ENCODE data around the gene SPATS2.
"Not testable (repeated sequence)": the region's sequence is repeated elsewhere in the genome, so short reads cannot be mapped to it uniquely, and the experiment has no call there.

SPATS2 gene

DNA sequence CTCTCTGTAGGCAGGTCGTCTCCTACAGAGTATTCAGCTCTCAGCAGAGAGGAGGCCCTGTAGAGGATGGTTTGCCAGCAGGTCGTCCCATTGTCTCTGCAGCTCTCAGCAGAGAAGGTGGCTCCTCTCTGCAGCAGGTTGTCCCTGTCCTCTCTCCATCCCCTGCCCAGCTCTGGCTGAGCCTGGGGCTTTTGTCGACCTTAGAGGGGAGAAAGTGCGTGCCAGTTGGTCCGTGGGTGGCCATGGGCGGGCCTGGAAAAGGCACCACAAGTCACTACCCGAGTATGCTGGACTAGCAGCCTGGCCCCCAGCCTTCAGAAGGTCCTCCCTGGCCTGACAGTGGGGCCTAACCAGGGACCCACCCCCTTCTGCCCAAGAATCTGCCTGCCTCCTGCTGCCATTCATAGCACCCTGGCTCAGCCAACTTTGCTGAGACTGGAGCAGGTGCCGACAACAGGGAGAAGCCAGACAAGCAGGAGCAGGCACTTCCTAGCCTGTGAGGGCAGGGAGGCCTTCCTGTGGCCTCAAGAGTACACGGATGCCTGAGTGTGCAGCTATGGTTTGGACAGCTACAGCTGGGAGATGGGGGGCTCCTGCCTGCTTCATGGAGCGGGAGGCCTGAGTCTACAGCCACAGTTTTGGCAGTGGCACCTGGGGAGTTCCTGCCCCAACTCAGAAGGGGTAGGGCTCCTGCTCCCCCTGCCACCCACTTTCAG is 111.8 kb downstream of the SPATS2 start:
- no peak for DNase-seq

DNA sequence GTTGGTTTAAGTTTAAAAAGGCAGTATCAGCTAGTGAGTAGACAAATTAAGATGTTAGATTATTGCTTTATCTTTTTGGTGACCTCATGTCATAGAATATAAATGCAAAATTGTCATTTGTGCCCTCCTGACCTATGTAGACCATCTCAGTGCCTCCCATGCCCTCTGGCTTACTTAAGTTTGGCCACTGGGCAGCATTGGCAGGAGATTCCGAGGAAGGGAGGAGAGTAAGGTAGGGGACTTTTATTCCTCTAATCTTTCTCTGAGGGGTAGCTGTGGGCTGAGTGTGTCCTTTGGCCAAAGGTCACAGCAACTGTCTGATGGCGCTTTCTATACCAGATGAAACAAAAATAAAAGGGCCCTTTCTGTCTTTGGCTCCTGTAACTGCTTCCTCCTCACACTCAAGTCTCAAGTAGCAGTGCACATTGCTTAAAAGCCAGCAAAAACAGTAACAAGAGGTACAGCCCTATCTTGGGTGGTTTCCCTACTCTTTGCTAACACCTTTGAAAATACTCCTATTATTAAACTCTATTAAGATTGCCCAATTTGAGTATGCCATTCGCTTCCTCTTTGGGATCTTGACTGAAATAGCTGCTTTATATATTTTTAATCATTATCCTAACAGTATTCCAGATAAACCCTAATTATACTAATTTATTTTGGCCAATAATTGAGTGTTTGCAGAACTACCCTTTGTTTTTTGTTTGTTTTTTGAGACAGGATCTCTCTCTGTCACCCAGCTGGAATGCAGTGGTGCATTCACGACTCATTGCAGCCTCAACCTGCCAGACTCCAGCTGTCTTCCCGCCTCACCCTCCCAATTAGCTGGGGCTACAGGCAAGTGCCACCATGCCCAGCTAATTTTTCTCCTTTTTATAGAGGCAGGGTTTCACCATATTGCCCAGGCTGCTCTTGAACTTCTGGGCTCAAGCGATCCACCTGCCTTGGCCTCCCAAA is 115.1 kb downstream of the SPATS2 start:
- DNase-seq: no peak

DNA sequence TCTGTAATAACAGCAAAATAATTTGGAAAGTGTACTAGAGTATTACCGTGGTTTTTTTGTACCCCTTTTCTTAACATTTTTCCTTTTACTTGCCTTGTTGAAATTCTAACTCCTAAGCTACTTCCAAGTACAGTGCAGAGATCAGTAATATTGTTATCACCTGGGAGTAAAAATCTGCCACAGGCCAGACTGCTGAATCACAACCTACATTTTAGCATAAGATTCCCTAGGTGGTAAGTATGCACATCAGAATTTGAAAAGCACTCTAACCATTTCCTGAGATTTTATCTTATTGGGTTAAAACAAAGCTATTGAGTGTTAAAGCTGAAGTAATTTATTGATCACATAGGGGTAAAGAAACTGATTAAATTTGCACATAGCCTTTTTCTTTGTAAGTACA is 116.4 kb downstream of the SPATS2 start:
- DNase-seq: no peak

DNA sequence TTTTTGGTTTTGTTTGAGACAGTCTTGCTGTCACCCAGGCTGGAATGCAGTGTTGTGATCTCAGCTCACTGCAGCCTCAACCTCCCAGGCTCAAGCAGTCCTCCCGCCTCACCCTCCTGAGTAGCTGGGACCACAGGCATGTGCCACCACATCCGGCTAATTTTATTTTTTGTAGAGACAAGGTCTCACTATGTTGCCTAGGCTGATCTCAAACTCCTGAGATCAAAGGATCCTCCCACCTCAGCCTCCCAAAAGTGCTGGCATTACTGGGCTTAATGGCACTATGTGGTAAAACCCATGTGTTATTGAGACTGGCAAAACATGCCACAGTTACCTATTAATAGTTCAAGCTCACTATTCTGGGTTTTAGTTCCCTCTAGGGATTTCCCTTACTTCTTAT is 120.3 kb downstream of the SPATS2 start:
- DNase-seq: no peak

DNA sequence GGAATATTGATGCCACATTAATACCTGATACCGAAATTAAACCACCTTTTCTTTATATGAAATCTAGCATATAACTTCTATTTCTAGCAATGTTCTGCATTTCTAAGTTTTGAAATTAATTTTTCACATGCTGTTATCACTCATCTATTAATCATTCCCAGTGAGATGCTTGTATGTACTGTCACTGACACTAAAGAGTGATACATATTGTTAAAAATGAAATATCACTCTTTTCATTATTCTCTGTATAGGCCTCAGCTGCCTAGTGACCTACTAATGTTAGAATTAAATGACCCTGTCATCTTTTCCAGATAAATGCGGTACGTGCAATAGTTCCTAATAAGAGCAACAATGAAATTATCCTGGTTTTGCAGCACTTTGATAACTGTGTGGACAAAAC is 121.9 kb downstream of the SPATS2 start:
- DNase-seq: no peak

DNA sequence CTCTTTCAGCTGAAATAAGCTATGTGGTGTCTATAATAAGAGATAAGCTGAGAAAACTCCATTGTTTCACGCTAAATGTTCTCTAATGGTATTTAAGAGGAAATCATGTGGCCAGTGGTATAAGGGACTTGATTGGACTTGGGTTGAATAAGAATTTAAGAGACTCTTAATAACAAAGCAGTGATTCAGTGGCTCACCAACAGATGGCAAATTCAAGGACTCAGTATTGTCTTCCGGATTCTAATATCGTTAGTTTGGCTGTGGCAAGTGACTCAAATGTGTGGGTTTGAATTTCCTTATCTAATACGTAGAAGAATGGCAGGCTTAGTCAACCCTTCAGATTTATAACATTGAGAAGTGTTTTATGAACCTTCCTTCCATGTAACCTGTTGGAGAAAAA is 122.5 kb downstream of the SPATS2 start:
- no peak for DNase-seq

DNA sequence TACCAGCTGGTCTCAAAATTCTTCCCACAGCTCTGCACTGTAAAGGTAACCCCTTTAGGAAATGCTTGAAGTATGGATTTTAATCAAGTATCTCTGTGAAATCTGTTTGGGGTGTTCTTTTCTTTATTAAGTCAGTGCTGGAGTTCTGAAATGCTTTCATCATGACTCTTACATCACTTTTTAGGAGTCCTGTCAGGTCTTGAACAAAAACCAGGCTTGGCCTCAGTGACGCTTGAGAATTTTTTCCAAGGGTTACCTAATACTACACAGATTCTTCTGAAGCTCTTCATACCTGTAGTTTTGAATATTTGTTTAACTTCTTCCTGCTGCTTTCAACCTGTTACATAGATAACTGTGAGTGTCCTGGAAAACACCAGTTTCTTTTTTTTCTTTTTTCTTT is 124.6 kb downstream of the SPATS2 start:
- DNase-seq: no peak

DNA sequence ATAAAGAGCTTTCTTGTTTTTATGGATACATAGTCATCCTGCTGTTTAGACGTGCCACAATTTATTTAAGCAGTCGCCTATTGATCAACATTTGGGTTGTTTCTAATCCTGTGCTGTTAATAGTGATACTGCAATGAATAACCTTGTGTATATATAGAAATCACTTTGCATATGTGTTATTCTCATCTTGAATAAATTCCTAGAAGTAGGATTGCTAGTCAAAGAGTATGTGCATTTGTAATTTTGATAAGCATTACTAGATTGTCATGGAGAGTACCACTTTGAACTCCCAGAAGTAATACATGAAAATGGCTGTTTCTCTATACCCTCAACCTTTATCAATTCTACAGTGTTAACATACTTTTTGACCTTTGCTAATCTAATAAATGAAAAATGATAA is 126.6 kb downstream of the SPATS2 start:
- DNase-seq: no peak

DNA sequence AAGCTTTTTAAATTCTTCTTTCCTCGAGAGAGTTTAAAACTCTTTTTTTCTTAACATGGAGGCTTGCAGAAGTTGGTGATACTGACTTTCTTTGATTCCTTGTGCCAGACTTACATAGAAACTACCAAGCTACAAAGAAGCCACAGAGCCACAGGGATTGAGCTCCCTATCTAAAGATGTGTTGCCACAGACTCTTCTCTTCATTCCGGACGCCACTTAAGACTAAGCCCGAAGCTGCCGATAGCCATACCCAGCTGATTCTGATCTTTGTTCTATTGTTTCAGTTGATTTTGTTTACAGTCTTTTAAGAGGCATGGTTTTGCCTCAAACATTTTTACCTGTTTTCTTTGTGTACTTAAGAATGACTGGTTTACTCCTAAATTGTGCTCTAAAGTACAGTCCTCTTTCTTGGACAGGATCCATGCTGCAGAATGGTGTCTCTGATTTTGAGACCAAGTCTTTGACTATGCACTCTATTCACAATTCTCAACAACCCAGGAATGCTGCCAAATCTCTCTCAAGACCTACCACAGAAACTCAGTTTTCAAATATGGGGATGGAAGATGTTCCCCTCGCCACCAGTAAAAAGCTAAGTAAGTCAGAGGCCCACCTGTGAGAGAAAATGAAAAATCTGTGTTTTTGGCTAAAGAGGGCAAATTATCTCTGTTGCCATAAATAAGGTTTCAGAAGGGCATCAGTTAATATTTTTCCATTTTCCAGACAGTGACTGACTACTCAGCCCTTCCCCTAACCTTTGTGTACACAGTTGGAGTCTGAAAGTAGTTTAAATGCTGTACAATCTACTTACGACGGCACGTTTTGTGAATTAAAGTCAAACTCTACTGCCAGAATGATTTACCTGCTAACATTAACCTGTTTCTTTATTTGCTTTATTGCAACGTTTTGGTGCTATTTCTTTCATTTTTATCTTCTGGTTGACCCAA is 129.4 kb downstream of the SPATS2 start:
- no peak for DNase-seq

DNA sequence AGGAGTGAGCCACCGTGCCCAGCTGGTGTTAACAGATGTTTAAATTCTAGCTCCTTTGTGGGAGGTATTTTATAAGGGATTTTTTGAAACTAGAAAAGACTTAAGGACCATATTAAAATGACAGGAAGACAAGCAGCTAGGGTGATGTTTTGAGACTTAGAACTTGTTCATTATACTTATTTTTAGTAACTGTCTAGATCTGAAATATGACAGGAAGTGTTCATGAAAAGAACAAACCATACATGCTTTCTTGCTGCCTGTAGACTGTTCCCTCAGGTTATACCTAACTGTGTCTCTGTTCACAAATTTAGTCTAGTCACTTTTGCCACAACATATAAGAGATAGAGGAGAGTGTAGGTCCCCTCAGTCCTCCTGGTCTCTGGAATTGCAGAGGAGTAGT is 134.6 kb downstream of the SPATS2 start:
- DNase-seq: no peak

DNA sequence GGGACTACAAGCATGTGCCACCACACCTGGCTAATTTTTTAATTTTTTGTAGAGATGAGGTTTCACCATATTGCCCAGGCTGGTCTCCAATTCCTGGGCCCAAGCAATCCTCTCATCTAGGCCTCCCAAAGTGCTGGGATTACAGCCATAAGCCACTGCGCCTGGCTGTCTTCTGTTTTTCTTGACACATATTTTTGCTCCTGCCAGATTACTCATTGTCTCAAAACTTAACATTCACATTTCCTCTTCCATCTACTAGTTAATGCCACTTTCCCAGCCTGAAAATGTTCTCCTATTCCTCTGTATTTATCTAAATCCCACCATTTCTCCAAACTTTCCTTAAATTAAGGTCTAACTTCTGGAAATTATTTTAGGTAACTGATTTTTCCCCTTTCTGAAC is 135.3 kb downstream of the SPATS2 start:
- no peak for DNase-seq

DNA sequence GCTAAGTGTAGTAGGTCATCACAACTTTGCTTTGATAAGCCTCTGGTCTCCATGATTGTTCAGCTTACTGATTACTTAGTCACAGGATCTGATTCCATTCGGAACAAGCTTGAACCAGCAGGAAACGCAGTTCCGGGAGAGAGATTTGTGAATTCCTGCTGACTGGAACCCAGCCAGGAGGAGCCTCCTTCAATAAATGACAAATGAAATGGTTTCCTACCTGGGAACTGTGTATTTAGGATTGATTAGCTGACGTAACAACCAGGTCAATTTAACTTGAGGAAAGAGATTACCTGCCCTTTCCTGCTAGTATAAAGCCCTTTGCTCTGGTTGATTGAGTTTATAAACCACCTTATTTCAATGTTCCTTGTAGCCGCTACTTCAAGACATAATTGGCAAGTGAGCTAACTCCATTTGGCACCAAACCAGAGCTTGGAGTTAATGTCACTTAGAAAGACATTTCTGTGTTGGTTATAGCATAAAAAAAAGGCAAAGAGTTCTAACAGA is 136.5 kb downstream of the SPATS2 start:
- DNase-seq: no peak

DNA sequence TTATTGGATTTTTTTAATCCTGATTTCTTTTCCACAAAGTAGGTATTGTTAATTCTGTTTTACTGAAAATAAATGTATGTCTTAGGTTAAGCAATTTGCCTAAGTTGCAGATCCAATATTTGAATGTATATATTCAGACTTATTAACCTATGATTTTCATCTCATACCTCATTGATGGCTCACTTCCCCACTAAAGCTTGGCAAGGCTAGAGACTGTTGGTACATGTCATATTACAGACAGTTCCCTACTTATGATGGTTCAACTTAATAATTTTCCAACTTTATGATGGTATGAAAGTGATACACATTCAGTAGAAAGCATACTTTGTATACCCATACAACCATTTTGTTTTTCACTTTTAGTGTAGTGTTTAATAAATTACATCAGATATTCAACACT is 138.4 kb downstream of the SPATS2 start:
- DNase-seq: no peak

DNA sequence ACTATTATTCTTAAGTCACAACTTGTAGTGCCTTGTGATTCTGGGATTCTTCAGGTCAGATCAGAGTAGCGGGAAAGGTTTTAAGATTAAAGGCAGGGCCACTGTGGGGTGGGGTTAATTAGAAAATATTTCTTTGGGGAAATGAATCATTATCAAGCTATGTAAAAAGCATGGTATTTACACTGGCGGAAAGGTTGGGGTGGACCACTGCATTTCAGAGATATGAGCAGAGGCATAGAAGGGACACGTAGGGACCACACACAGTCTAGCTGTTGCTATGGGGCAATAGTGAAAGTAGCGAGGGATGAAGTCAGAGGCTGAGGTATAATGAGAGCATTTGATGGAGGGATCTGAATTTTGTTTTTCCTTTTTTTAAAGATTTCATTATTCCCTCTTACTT is 139.9 kb downstream of the SPATS2 start:
- DNase-seq: no peak

DNA sequence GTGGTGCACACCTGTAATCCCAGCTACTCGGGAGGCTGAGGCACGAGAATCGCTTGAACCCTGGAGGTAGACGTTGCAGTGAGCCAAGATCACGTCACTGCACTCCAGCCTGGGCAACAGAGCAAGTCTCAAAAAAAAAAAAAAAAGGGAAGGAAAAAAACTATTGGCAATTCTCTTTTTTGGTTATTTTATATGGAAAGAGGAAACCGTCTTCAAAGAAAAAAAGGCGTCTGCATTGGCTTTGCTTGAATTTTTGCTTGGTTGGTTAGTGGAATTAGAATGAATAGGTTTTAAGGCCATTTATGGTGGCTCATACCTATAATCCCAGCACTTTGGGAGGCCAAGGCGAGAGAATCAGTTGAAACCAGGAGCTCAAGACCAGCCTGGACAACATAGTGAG is 142.4 kb downstream of the SPATS2 start:
- DNase-seq: not testable (repeated sequence)

DNA sequence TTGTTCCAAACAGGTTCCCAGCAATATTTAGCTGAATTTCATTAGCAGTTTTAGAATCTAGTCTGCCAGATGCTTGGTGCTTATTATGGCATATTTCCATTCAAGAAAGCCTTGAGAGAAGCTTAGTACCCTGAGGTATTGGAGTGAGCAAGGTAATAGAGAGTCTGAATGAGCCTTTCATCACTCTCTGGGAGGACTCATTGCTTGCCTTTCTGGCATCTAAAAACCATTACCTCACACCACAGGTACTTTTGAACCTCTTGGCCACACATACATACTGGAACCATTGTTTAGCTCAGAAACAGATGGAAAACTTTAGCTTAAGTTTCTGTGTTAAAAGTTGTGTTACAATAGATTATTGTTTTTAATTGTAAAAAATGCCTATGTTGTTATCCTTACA is 144.1 kb downstream of the SPATS2 start:
- DNase-seq: no peak

DNA sequence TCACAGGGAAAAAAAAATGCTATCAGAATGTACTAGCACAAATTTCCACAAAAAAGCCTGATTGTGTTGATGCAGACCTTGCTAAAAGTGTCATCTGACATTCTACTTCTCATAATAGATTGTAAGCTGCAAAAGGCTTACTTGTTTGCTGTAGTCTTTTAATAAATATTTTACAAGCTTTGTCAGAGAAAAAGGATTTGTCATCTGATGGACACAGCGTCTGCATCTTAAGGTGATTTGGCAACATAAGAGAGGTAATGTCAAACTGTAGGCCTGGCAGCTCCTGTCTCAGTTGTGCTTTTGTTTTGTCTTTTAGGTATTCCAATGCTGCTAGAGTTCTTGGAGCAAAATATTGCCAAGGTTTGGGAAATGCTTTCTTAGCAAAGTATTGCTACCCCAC is 145.3 kb downstream of the SPATS2 start:
- DNase-seq: no peak

DNA sequence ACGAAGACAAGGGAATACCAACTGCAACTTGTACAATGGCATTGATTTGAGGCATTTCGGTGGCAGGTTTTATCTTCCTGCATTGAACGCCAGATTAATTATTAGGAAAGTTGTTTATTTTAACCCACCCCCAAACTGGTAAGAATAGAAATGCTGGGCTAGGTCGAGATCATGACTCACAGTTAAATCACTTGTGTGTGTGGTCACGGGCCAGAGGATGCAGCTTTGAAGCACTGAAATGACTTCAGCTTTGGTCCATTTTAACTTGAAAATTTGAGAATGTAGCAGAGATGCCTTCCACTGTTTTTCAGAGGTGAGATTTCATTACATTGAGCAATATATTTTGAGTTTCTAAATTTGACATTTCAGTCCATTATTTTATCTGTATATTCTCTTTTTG is 148.0 kb downstream of the SPATS2 start:
- no peak for DNase-seq

DNA sequence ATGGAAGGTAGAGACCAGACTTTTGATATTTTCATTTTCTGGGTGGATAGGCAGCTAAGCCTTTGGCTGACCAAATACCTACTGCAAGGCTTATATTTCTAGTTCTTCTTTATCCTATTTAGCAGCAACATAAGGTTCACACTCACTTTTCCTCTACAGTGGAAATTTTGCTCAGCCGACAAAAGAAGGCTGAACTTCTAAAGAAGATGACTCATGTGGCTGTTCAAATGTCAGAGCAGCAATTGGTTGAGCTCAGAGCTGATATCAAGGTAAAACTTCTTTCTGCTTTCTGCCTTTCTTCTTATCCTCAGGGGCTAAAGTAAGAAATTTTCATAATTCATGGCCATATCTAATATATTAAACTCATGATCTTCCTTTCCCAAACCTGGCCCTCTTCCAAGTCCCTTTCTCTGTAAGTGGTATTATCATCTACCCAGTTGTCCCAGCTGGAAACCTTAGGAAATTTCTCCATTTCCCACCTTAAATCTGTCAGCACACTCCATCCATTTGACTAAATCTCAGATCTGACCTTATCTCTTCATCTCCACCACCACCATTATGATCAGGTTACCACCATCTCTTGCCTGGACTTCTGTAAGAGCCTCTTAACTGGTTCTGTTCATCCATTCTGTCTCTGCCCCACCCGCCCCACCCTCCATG is 151.8 kb downstream of the SPATS2 start:
- no peak for DNase-seq

DNA sequence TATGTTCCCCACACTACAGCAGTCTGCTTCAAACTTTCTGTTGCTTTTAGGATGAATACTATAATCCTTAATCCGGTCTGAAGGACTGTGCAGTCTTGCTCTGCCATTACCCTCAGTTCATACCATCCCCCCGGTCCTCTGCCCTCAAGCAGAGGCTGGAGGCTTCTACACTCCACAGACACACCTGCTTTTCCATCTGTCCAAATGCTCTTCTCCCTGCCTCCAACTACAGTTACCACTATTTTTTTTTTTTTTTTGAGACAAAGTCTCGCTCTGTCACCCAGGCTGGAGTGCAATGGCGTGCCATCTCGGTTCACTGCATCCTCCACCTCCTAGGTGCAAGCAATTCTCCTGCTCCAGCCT is 152.3 kb downstream of the SPATS2 start:
- DNase-seq: no peak

DNA sequence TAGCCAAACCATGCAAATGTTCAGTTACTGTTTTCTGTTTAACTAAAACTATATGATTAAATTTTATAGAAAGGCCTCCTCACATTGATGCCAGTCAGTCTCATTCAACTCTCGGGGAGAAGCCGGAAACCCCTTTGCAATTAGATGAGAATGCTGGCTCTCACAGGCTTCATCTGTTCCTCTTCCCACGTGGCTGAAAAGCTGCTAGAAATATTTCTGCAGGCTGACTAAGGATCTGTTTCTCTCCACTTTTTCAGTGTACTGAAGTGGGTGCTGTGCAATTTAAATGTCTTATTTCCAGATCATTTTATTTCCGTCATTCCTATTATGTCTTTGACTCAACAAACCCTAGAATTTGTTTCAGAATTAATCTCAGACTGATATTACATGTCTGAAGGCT is 154.1 kb downstream of the SPATS2 start:
- no peak for DNase-seq

DNA sequence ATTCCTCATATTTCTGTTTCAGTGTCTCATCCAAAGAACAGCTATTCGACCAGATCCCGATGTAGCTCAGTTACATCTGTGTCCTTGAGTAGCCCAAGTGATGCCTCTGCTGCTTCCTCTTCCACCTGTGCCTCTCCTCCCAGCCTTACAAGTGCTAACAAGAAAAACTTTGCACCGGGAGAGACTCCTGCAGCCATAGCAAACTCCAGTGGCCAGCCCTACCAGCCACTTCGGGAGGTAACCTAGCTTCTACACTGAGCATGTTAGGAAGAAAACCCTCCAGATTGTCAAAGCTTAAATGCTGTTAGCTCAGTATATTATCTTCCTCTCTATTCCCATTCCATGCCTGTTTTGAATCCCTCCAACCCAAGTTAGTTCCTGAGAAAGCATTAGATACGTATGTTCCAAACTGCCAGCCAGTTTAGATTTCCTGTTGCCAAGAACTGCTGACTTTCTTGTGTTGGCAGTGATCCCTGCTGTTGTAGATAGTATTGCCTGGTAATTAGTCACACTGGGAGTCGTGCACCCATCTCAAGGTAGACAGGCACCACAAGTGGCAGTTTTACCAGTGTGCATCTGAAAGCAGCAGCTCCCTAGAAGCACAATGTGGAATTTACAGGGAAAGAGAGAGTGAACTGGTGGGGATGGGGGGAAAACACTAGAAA is 157.5 kb downstream of the SPATS2 start:
- DNase-seq: no peak
